RKO (cell line): Measurements from ENCODE around the gene SLC2A5.

ENCODE experiments used
- DNase-seq: peaks from one replicate; pipeline ENCODE4 v3.0.0-alpha.2; 2016; ENCODE audit warnings: low spot score

Gene SLC2A5

GRCh38 chr1:9061252-9061960 lies 8.0 kb downstream of the SLC2A5 start:
- no peak for DNase-seq

DNA sequence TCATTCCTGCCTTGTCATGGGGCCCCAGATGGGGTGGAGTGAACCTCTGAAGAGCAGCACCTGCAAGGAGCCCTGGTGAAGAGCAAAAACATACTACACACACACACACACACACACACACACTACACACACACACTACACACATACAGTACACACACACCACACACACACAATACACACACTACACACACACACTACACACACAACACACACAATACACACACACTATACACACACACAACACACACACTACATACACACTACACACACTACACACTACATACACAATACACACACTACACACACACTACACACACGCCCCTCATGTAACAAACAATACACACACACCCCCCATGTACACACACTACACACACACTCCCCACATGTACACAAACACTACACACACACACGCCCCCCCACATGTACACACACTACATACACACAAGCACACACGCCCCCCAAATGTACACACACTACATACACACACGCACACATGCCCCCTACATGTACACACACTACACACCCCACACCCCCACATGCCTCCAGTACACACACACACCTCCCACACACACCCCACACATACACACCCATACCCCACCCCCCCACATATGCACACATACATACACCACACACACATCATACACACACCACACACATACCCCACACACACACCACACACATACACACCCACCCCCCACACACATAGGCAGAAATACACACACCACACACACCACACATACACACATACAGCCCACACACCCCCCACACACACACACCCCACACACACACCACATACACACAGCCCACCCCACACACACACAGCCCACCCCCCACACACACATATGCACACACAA lies 9.3 kb downstream of the SLC2A5 start:
- DNase-seq, result no peak

DNA sequence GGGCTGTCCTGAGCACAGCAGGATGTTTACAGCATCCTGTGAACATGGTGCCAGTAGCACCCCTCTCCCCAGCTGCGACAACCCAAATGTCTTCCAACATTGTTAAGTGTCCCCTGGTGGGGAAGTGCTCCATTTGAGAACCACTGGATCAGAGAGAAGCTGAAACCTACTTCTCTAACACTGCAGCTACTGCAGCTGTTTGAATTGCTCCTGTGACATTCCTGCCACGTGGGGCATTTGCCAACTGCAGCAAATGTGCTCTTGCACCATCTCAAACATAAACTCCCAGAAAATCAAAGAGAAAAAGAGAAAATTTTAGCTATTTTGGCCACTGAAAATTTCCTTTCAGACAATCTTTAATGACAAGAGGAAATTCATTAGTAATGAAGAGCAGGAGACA lies 11.0 kb downstream of the SLC2A5 start:
- DNase-seq, result no peak

- no peak for DNase-seq
These were observed 11.6 kb downstream of the SLC2A5 start for GRCh38 chr1:9057851-9058250.

- DNase-seq, result no peak
These were observed 17.0 kb downstream of the SLC2A5 start for GRCh38 chr1:9052272-9053049.

GRCh38 chr1:9051379-9051778 lies 18.1 kb downstream of the SLC2A5 start:
- DNase-seq, result no peak

DNA sequence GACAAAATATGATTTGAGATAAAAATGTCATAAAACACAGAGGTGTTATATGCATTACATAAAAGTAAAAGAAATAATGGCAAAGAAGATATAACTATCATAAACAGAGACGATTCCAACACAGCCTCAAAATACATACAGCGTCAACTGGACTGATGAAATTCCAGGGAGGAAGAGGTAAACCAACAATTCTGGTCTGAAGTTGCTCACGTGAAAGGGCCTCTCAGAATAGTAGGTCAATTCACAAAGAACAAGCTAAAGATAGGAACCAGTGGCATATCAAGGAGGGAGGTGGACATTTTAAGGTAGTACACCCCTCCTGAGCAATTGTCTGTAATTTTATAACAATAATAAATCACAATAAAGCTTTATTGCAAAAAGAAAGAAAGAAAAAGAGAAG lies 18.6 kb downstream of the SLC2A5 start:
- no peak for DNase-seq

DNA sequence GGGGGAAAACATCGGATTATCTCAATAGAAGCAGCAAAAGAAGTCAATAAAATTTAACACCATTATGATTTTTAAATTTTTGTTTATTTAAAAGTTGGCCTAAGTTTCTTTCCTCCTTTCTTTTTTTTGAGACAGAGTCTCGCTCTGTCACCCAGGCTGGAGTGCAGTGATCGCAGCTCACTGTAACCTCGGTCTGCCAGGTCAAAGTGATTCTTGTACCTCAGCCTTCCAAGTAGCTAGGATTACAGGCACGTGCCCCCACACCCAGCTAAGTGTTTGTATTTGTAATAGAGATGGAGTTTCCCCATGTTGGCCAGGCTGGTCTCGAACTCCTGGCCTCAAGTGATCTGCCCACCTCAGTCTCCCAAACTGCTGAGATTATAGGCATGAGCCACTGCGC lies 20.9 kb downstream of the SLC2A5 start:
- no peak for DNase-seq

DNA sequence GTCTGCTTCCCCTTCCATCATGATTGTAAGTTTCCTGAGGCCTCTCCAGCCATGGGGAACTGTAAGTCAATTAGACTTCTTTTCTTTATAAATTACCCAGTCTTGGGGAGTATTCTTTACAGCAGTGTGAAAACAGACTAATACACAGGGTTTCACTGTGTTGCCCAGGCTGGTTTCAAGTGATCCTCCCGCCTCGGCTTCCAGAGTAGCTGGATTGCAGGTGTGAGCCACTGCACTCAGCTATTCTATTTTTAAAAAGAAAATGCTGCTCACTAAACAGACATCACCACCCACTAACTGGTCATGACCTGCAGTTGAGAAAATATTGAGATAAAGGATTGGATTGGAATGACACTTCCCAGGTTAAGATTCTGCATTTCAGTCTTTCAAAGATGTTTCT lies 22.4 kb downstream of the SLC2A5 start:
- DNase-seq, result no peak

- DNase-seq, result no peak
These were observed 23.4 kb downstream of the SLC2A5 start for GRCh38 chr1:9045861-9046510.

DNA sequence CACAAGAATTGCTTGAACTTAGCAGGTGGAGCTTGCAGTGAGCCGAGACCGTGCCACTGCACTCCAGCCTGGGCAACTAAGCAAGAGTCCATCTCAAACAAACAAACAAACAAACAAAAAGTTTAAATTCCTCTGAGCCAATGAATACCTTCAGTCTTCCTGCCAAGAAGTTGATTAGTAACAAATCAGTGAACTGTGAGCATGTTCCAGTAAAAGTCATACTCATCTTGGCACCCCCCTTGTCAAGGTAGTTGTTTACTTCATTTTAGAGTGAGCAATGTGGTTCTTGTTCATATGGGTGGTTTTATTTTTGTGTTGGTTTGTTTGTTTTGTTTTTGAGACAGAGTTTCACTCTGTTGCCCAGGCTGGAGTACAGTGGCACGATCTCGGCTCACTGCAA lies 25.2 kb downstream of the SLC2A5 start:
- no peak for DNase-seq

DNA sequence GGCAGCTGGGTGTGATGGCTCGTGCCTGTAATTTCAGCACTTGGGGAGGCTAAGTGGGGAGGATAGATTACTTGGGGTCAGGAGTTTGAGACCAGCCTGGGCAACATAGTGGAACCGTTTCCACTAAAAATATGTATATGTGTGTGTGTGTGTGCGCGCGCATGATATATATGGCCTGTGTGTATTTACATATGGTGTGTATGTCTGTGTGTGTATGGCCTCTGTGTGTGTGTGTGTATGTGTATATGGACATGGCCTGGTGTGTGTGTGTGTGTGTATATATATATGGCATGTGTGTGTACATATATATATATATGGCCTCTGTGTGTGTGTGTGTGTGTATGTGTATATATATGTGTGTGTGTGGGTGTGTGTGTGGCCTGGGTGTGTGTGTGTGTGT lies 27.2 kb downstream of the SLC2A5 start:
- no peak for DNase-seq

DNA sequence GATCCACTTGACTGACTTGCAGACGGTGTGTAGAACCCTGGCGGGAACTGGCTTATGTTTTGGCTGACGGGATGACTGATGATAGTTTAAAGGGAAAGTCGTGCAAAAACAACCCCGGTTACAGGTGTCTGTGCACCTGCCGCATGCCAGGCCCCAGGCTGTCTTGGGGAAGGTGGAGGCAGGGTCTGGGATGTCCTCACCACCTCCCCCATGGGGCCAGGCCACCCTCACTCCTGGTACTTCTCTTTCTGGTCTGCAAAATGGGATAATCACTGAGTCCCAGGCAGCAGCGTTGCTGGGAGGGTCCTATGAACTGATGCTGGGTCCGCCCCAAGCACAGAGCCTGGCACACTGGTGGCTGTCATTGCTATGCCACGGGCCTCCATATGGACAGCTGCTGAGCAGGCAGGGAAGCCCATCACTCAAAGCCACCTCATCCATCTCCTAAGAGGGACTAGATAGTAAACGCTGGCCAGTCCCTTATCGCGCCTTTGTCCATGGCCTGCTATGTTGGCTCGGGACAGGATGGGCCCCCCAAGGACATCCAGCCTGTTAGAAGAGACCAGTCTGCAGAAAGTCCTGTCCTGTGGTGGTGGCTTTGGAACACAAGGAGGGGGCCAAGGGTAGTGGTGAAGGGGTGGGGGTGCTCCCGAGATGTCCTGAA lies 28.2 kb downstream of the SLC2A5 start:
- no peak for DNase-seq

- no peak for DNase-seq
These were observed 28.8 kb downstream of the SLC2A5 start for GRCh38 chr1:9040659-9041030.

DNA sequence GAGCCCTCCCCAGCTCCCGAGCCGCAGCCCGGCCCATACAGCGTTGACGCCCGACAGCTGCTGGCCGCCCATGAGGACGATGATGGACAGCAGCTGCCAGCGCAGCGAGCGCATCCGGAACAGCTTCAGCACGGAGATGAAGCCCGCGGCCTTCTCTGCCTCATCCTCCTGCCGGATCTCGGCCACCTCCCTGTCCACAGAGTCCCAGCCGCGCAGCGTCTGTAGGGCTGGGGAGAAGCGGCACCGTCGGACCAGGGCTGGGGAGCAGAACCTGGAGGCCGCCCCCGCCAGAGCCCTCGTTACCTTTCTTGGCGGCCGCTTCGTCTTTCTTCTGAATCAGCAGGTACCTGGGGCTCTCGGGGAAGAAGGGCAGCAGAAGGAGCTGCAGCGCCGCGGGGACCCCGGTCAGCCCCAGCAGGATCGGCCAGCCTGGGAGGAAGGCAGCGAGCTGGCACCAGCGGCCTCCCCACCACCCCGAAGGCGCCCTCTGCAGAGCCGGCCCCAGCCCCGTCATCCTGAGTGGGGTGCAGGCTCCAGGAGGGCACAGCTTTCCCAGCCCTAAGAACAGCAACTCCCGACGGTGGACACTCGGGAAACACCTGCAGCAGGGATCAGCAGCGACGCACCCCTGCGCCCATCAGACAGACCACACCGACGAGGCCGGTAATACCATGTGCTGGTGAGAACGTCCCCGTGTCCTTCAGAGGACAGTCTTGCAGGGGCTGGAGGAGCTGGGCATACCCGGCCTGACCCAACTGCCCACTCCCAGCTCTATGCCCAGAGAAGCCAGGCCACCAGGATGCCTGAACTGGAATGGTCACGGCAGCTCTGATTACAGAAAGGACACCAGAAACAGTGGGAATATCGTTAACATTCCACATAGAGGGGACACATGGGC lies 29.4 kb downstream of the SLC2A5 start:
- no peak for DNase-seq

GRCh38 chr1:9038881-9039760 lies 30.3 kb downstream of the SLC2A5 start:
- DNase-seq, result no peak

DNA sequence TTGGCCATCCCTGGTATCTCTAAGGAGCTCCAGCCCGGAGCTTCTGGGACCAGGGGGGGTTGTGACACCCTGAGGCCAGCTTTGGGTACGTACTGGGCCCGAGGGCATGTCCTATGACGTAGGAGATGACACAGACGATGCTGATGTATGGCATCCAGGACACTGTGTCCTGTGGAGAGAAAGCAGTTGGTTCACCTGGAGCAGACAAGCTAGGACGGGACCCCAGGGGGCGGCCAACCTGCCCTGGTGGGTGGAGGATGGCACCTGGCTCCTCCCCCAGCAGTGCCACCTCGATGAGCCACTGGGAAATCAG lies 31.1 kb downstream of the SLC2A5 start:
- no peak for DNase-seq

DNA sequence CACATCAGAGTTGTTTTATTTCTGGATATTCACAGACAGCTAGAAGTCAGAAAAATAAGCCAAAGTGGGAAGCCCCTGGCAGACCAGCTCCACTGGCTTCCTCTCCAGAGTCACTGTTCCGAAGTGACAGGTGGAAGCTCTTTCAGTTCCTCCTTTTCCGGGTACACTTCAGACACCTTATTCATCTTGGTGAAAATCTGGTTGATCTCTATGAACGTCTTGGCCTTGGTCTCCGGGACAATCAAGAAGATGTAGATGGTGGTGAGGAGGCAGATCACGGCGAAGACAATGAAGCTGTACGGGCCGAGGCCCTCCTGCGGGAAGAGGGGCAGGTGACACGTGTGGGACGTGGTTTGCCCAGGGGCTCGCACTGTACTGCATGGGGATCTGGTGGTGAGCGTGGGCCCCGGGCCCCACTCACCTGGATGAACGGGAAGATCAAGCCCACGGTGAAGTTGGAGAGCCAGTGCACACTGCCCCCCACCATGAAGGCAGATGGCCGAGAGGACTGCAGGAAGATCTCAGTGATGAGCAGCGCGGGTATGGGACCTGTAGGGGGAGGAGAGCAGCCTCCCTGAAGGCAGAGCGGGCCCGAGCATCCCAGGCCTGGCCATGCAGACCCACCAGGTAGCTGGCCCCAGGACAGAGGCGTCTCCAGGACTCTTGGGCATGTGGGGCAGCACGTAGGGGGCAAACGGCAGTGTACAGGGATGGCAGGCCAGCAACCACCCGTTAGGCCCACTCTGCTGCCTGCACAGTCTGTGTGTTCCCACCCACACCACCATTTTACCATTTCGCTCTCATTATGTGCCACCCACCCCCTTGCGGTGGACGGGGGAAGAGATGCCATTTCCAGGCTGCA lies 31.7 kb downstream of the SLC2A5 start:
- DNase-seq, result no peak

- no peak for DNase-seq
These were observed 34.2 kb downstream of the SLC2A5 start for GRCh38 chr1:9035226-9035625.
